Heart right ventricle (tissue), 16 donors: ENCODE results near the gene POLR2L. TPM values are rescaled to one million over a fixed set of nuclear protein-coding genes. Genes with fewer than 3 reads are reported as not detected.

Experiments
- ATAC-seq, 8 donors: fragments of 200-7000 bp; cut with Tn5 transposase; one replicate each; pipeline ENCODE4 v1.9.1; 2020; ENCODE audit warnings: mild to moderate bottlenecking in 8 of 8, moderate library complexity in 8 of 8, moderate number of reproducible peaks in 1 of 8
- DNase-seq, 2 donors: peaks; one replicate each; pipeline ENCODE4 v3.0.0-alpha.2; 2020
- H3K27ac ChIP-seq, 10 donors: fragments of 200-600 bp; sonication (generic) in 2 of 10; one replicate each; pipeline versions ENCODE4 v1.5.0 to v1.8.0; 2020 to 2022; ENCODE audit warnings: mild to moderate bottlenecking in 3 of 10
- H3K27me3 ChIP-seq, 7 donors: fragments of 200-600 bp; one replicate each; pipeline ENCODE4 v1.8.0; 2021 to 2022; ENCODE audit warnings: mild to moderate bottlenecking in 2 of 7
- H3K36me3 ChIP-seq, 9 donors: fragments of 200-600 bp; sonication (generic) in 1 of 9; one replicate each; pipeline versions ENCODE4 v1.5.0 to v1.8.0; 2020 to 2022; ENCODE audit warnings: mild to moderate bottlenecking in 2 of 9
- H3K4me1 ChIP-seq, 9 donors: fragments of 200-600 bp; sonication (generic) in 1 of 9; one replicate each; pipeline versions ENCODE4 v1.5.0 to v1.8.0; 2020 to 2022; ENCODE audit warnings: mild to moderate bottlenecking in 4 of 9
- H3K4me3 ChIP-seq, 10 donors: fragments of 200-600 bp; sonication (generic) in 2 of 10; one replicate each; pipeline versions ENCODE4 v1.5.0 to v1.8.0; 2020 to 2022; ENCODE audit warnings: mild to moderate bottlenecking in 7 of 10, moderate library complexity in 2 of 10
- H3K9me3 ChIP-seq, 11 donors: fragments of 200-600 bp in 10 of 11; sonication (generic) in 2 of 11; one replicate each; pipeline versions ENCODE4 v1.5.0 to v1.8.0; 2013 to 2022; ENCODE audit warnings: mild to moderate bottlenecking in 2 of 11, control low read depth in 1 of 11, moderate library complexity in 1 of 11
- WGBS, 2 donors: extraction: QIAGEN DNeasy Blood & Tissue Kit; methylation state at CpG; one replicate each; pipeline ENCODE4 v1.1.7; 2013; ENCODE audit warnings: inconsistent platforms in 1 of 2; 5-methylcytosine and 5-hydroxymethylcytosine counted together
- intact Hi-C, 10 donors: fragments of 100-400 bp; cut with DNase I; formaldehyde crosslinking; loops; one replicate each; pipeline versions ENCODE4 v1.11.1 to v1.14.2; 2022
- polyA plus RNA-seq, 2 donors: library from polyadenylated mRNA; stranded (reverse); fragments of 200-250 nt; gene quantifications; one replicate each; pipeline ENCODE4 v1.2.3, GENCODE V29; 2013
- total RNA-seq, 10 donors: library from RNA; stranded (reverse); fragmentation: NEBNext Ultra II Directional in 3 of 10; extraction: Animal tissue kit (Norgen Biotek cat#: 25700) in 3 of 10; gene quantifications; one replicate each; pipeline versions ENCODE4 v1.2.1 to v1.2.4, GENCODE V29; 2021 to 2023
- TF ChIP-seq, protein P1 (sequence below), 9 donors: fragments of 200-600 bp; sonication (generic) in 2 of 9; IDR thresholded peaks; one replicate each; pipeline versions ENCODE4 v1.5.0 to v1.8.0; 2021 to 2022; ENCODE audit warnings: antibody characterized with exemption in 9 of 9, mild to moderate bottlenecking in 5 of 9, moderate library complexity in 1 of 9
- donor health status: Arrhythmogenic right ventricular cardiomyopathy.
- donor health status: ischemic (EF 13 %, LVEDD 7.1; RV severe dilation, severe dysfunction).
- donor health status: healthy with polysubstance abuse.
- donor health status: DM: no; HTN: yes; CAD: no.
- donor health status: DM: no; HTN: no; CAD: no.
- donor health status: ischemic (EF 25% LVEDD 6.9; RV normal size, moderate dysfunction).
- donor health status: ischemic (EF 25% LVEDD 5.7; RV mildly dilated, moderate dysfunction).
- donor health status: healthy.
- donor health status: DM: yes; HTN: yes; CAD: no.
- donor health status: Ischemic cardiomyopathy.
- donor health status: ischemic (EF 35%, LVEDD 5.7; RV mildly dilated, moderate dysfunction).
- donor health status: nonischemic (EF 11% LVEDD 7.7; RV severe dilation, severe dysfunction).
- donor health status: DM: yes; HTN: yes; CAD: no.
- donor health status: PGD.
- donor health status: ischemic (EF 29% LVEDD 5.4; RV normal size, mild dysfunction).
- donor health status: nonischemic (EF 23%, LVEDD 6.1; RV moderate dilation, normal function).

Gene POLR2L
- total and polyA plus RNA-seq, 12 donors: 148 to 279 (median 234) TPM

DNA sequence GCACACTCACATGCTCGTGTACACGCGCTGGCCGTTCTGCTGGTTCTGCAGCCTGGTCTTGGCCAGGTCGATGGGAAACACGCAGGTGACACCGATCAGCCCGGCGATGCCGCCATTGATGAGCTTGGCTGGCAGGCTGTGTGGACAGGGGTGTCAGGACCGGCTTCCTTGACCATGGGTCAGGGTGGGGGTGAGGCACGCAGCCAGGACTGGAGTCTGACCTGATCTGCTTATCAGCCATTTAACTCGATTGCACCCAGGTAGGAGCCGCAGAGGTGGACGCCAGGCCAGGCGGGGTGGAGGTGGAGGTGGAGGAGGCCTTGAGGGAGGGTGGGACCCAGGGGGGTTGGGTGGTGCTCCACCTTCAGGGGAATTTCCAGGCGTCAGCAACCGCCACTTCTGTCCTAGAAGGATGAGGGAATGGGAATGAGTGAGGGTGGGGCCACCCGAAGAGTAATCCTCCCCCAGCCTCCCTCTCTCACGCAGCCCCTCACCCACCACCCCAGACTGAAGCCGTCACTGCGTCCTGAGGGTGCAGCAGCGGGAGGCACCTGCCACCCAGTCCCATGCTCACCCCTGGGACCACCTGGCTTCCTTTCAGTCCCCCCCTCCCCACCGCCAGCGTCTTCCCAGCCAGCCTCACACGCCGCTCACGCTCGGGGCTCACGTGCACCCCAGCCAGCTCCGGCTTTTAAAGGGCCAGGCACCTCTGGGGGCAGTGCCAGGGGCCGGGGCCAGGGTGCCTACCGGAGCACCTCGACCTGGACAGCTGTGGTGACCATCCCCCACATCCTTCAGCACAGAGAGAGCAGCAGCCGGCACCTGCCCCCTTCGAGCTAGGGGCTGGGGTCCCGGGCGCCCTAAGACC is 47.3 kb downstream of the POLR2L start:
- TF ChIP-seq, protein P1, sequence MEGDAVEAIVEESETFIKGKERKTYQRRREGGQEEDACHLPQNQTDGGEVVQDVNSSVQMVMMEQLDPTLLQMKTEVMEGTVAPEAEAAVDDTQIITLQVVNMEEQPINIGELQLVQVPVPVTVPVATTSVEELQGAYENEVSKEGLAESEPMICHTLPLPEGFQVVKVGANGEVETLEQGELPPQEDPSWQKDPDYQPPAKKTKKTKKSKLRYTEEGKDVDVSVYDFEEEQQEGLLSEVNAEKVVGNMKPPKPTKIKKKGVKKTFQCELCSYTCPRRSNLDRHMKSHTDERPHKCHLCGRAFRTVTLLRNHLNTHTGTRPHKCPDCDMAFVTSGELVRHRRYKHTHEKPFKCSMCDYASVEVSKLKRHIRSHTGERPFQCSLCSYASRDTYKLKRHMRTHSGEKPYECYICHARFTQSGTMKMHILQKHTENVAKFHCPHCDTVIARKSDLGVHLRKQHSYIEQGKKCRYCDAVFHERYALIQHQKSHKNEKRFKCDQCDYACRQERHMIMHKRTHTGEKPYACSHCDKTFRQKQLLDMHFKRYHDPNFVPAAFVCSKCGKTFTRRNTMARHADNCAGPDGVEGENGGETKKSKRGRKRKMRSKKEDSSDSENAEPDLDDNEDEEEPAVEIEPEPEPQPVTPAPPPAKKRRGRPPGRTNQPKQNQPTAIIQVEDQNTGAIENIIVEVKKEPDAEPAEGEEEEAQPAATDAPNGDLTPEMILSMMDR (IDR thresholded peaks at IDR 0.05): no peak
- 64 to 65% methylated on average over 37 to 38 of the region's 38 CpGs for WGBS, 2 donors

DNA sequence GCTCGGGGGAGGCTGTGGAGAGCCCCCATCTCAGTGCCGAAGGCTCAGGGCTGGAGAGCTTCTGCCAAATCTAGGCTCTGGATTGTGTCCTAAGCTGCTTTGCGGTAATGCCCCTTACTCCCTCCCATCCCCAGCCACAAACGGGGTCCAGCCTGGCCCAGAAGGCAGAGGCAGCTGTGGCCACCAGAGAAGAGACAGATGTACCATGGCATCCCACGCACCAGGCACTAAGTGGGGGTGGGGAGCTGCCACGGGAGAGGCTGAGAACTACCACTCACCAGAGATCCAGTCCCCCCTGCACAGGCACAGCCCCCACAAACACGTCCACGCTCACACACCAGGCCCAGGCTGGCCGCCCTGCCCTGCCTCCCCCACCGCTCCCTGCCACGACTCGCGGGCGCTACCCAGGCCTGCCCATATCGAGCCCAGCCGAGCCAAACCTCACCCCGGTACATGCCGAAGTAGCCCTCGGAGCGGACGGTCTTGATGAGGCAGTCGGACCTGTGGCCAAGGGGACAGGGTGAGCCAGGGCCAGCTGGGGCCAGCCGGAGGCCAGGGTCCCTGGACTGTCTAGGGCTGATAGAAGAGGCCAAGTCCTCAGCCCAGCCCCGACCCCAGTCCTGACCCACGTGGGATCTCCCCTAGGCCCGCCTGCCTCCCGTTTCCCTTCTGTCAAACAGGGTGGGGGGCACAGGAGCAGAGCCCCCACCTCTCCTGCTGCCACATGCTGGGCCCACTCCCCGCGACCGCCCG is 48.1 kb downstream of the POLR2L start:
- intact Hi-C loops: loop anchor here in 1 of 10 donors (2.0 kb wide), 1 partner anchor 13 kb away; no protein-coding TSS in a partner anchor
- ATAC-seq (no peak), DNase-seq (peak in 1 of 2 donors; percentile 11)
- H3K27ac ChIP-seq: no peak overlapping the region
- WGBS, 2 donors: 92 to 93% methylated on average over 30 to 31 of the region's 31 CpGs
- peaks cover 0 to 28% (median 0%) of the 10 kb centered on the region in 9 donors for H3K36me3 ChIP-seq
- TF ChIP-seq, protein P1 (IDR thresholded peaks at IDR 0.05): no peak
- H3K9me3 ChIP-seq: no peaks in the 10 kb centered on the region
- peaks cover 17 to 44% (median 30%) of the 10 kb centered on the region in 9 donors for H3K4me1 ChIP-seq
- no peak overlapping the region for H3K4me3 ChIP-seq
- peaks cover 0 to 18% (median 12%) of the 10 kb centered on the region in 7 donors for H3K27me3 ChIP-seq

More for the DNA sequence above, 47.3 kb downstream of the POLR2L start:
- peak overlapping the region in 9 of 10 donors; percentile 45 to 99 (median 83) for H3K4me3 ChIP-seq
- ATAC-seq (no peak), DNase-seq (peak in 1 of 2 donors; percentile 17)
- intact Hi-C loops: loop anchor here in 1 of 10 donors (2.0 kb wide), 1 partner anchor 14 kb away; no protein-coding TSS in a partner anchor
- peaks cover 17 to 42% (median 30%) of the 10 kb centered on the region in 9 donors for H3K4me1 ChIP-seq
- H3K36me3 ChIP-seq: peaks cover 0 to 36% (median under 1%) of the 10 kb centered on the region in 9 donors
- H3K27me3 ChIP-seq: peaks cover 0 to 10% (median 6%) of the 10 kb centered on the region in 7 donors
- H3K9me3 ChIP-seq: no peaks in the 10 kb centered on the region
- peak overlapping the region in 4 of 10 donors; percentile 79 to 89 (median 88) for H3K27ac ChIP-seq

DNA sequence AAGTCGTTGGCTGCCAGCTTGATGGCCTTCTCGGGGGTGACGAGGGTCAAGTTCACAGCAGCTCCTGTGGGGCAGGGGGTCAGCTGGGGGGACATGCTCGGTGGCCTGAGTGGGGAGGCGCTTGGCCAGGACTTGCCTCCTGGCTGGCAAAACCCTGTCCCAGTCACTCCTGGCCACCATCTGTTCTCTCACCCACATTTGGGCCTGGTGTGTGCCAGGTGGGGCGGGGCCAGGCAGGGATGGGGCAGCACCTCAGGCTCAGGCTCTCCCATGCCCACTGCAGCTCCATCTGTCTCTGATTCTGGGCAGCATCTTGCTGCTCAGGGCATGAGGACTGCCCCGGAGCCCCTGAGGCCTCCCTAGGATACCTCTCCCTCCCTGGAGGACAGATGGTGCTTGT is 48.8 kb downstream of the POLR2L start:
- DNase-seq: peak in 1 of 2 donors; percentile 13
- H3K27ac ChIP-seq: no peak overlapping the region
- no peak for ATAC-seq
- no peaks in the 10 kb centered on the region for H3K9me3 ChIP-seq
- no peak overlapping the region for H3K4me3 ChIP-seq
- WGBS, 2 donors: 84 to 92% methylated on average over 7 of the region's 7 CpGs
- H3K4me1 ChIP-seq: peaks cover 17 to 41% (median 29%) of the 10 kb centered on the region in 9 donors
- TF ChIP-seq, protein P1 (IDR thresholded peaks at IDR 0.05): no peak
- H3K36me3 ChIP-seq: peaks cover 0 to 24% (median 0%) of the 10 kb centered on the region in 9 donors
- H3K27me3 ChIP-seq: peaks cover 0 to 24% (median 16%) of the 10 kb centered on the region in 7 donors
- intact Hi-C loops: no loop called here

DNA sequence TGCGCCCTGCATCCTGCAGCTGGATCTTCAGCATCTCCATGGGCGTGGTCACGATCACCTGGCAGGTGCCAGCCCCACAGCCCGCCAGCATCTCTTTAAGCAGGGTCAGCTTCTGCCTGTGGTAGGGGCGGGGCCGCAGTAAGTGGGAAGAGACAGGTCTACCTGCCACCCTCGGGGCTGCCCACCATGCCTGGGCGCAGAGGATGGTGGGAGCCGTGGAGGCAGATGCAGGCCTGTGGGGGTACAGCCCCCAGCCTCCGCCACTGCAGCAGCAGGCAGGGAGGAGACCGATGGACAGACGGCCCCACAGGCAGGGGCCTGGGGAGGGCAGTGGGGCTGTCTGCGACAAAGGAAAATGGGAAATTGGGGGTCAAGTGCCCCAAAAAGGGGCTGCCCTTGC is 49.5 kb downstream of the POLR2L start:
- DNase-seq: peak in 1 of 2 donors; percentile 10
- WGBS, 2 donors: 93 to 98% methylated on average over 13 of the region's 13 CpGs
- TF ChIP-seq, protein P1 (IDR thresholded peaks at IDR 0.05): no peak
- peaks cover 17 to 37% (median 25%) of the 10 kb centered on the region in 9 donors for H3K4me1 ChIP-seq
- H3K27me3 ChIP-seq: peaks cover 0 to 29% (median 22%) of the 10 kb centered on the region in 7 donors
- H3K9me3 ChIP-seq: no peaks in the 10 kb centered on the region
- H3K27ac ChIP-seq: no peak overlapping the region
- H3K36me3 ChIP-seq: peaks cover 0 to 24% (median 0%) of the 10 kb centered on the region in 9 donors
- intact Hi-C loops: no loop called here
- ATAC-seq: no peak
- no peak overlapping the region for H3K4me3 ChIP-seq
